HUES64 (cell line): ENCODE results near the gene TMOD2.
A peak's percentile ranks its signal among the peaks of the same experiment; 100 is the strongest.
"Not testable (repeated sequence)": the region's sequence is repeated elsewhere in the genome, so short reads cannot be mapped to it uniquely, and the experiment has no call there.

Source experiments
- H3K27ac ChIP-seq: 2 replicates; pipeline ENCODE4 v1.7.0; 2013; ENCODE audit warnings: low read depth, low read length, inconsistent platforms
- H3K27me3 ChIP-seq: 2 replicates; pipeline ENCODE4 v1.6.1; 2013; ENCODE audit warnings: mild to moderate bottlenecking, low read length; ENCODE audit not compliant: insufficient read depth
- H3K36me3 ChIP-seq: 2 replicates; pipeline ENCODE4 v1.6.1; 2013; ENCODE audit warnings: mild to moderate bottlenecking, low read length; ENCODE audit not compliant: insufficient read depth
- H3K4me1 ChIP-seq: 2 replicates; pipeline ENCODE4 v1.6.1; 2013; ENCODE audit warnings: mild to moderate bottlenecking, low read length, moderate library complexity; ENCODE audit not compliant: insufficient read depth
- H3K4me3 ChIP-seq: 2 replicates; pipeline ENCODE4 v1.5.1; 2013; ENCODE audit warnings: mild to moderate bottlenecking, low read length, moderate library complexity
- H3K9ac ChIP-seq: 2 replicates; pipeline ENCODE4 v1.6.1; 2013; ENCODE audit warnings: mild to moderate bottlenecking, low read depth, low read length
- H3K9me3 ChIP-seq: 2 replicates; pipeline ENCODE4 v1.6.1; 2013; ENCODE audit warnings: low read depth, low read length; ENCODE audit not compliant: insufficient read depth
- WGBS: fragments of 150-250, 120-280 bp; methylation state at CpG from one replicate; pipeline ENCODE4 v1.1.7; 2013; ENCODE audit warnings: missing lambda C conversion rate; 5-methylcytosine and 5-hydroxymethylcytosine counted together

The TMOD2 gene

GRCh38 chr15:51775967-51776816, 24.8 kb downstream of the TMOD2 start:
- Histone ChIP-seq H3K27me3 (no peaks in the 10 kb centered on the region), H3K27ac (no peak overlapping the region), H3K9ac (no peak overlapping the region), H3K36me3 (no peaks in the 10 kb centered on the region), H3K4me3 (no peak overlapping the region), H3K9me3 (no peaks in the 10 kb centered on the region), H3K4me1 (peaks cover 3% of the 10 kb centered on the region; the same call in 1 of the 2 replicates)
- 67% methylated on average over 11 of the region's 11 CpGs for whole genome bisulfite sequencing

DNA sequence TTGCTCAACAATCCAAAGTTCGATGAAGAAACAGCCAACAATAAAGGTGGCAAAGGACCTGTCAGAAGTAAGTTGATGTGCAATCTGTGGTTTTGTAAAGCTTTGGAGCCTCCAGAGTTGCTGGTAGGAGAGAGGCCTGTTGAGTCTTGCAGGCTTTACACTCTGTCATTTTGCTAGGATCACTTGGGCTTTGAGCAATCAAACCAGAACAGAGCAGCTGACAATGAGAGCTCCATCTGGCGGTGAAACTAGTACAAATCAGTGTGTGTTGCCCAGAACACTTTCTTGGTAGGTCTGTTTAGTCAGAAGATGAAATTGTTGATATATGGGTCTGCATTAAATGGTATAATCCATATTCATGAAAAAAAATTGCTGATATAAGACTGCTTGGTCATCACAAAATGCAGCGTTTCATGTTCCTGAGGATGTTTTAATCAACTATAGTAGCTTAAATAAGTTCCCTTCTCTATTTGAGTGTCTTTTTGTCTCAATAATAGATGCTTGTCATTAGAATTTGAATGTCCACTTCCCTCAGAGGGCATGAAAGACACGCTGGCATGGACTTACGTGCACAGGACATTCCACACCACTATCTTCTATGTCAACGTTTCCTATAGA, 25.7 kb downstream of the TMOD2 start:
- peaks cover 3% of the 10 kb centered on the region; the same call in 1 of the 2 replicates for H3K4me1 ChIP-seq
- no peak overlapping the region for H3K27ac ChIP-seq
- no peaks in the 10 kb centered on the region for H3K36me3 ChIP-seq
- WGBS = 43% methylated on average over 6 of the region's 6 CpGs
- no peak overlapping the region for H3K9ac ChIP-seq
- no peaks in the 10 kb centered on the region for H3K9me3 ChIP-seq
- no peak overlapping the region for H3K4me3 ChIP-seq
- H3K27me3 ChIP-seq = no peaks in the 10 kb centered on the region

DNA sequence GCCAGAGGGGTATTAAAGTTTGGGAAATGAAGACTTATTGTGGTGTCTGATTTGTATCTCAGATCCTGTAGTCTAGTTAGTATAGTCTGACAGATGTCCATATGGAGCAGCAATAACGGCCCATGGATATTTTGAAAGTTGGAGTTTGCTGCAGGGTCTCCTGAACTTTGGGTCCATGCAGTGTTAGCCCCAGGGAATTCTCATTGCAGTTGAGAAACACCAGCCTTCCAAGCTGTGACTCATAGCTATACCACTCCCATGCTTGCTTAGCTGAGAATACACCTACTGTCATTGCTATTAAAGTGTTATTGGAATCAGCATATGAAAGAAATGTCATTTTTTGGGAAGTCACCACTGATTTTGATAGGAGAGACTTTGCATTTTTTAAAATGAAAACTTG, 29.2 kb downstream of the TMOD2 start:
- H3K9me3 ChIP-seq = no peaks in the 10 kb centered on the region
- no peak overlapping the region for H3K9ac ChIP-seq
- 90% methylated on average over 1 of the region's 1 CpG for WGBS
- no peaks in the 10 kb centered on the region for H3K36me3 ChIP-seq
- no peak overlapping the region for H3K4me3 ChIP-seq
- H3K27ac ChIP-seq = no peak overlapping the region
- peaks cover 3% of the 10 kb centered on the region; the same call in 1 of the 2 replicates for H3K4me1 ChIP-seq
- no peaks in the 10 kb centered on the region for H3K27me3 ChIP-seq

DNA sequence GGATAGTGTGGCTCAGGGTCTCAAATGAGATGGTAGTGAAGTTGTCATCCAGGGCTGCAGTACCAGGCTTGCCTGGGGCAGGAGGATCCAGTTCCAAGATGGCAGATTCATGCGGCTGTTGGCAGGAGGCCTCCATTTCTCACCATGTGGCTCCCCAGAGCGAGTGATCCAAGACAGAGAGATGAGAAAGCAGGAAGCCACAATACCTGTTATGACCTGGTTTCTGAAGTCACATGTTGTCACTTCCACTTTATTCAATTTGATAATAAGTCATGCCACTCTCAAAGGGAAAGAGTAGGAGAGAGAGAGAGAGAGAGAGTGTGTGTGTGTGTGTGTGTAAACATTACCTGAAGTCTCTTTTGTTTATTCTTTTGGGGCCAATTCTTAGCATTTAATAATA, 30.1 kb downstream of the TMOD2 start:
- Histone ChIP-seq H3K36me3 (no peaks in the 10 kb centered on the region), H3K4me3 (no peak overlapping the region), H3K9ac (no peak overlapping the region), H3K4me1 (no peaks in the 10 kb centered on the region), H3K27me3 (no peaks in the 10 kb centered on the region), H3K27ac (no peak overlapping the region), H3K9me3 (no peaks in the 10 kb centered on the region)
- 45% methylated on average over 2 of the region's 2 CpGs for WGBS

DNA sequence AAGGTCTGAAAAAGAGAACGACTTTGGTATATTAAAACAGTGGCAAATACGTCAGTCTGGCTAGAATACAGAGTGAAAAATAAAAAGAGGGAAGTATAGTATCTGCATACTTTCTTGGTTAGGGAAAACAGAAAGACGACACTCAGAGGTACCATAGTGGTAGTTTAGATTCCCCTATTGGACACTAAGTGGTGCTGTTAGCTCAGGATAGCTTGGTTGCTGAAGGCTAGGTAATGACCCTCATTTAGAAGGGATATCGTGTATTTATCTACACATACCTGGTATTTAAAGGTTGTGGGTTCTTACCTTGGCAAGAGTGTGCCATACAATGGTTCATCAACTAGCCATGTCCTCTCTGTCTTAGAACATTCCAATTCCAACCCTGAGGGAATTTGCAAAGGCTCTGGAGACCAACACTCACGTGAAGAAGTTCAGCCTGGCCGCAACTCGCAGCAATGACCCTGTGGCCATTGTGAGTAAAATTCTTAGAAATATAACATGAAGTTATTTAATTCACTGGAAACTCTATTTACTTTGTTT, 31.0 kb downstream of the TMOD2 start:
- no peaks in the 10 kb centered on the region for H3K9me3 ChIP-seq

GRCh38 chr15:51783967-51784366, 32.6 kb downstream of the TMOD2 start:
- H3K4me3 ChIP-seq = no peak overlapping the region
- H3K9ac ChIP-seq = no peak overlapping the region
- peaks cover 4% of the 10 kb centered on the region; the same call in 1 of the 2 replicates for H3K4me1 ChIP-seq
- no peaks in the 10 kb centered on the region for H3K9me3 ChIP-seq
- no peaks in the 10 kb centered on the region for H3K27me3 ChIP-seq
- no peak overlapping the region for H3K27ac ChIP-seq
- no peaks in the 10 kb centered on the region for H3K36me3 ChIP-seq
- WGBS = 95% methylated on average over 3 of the region's 3 CpGs

More for the DNA sequence above, 31.0 kb downstream of the TMOD2 start:
- Histone ChIP-seq H3K4me3 (no peak overlapping the region), H3K9ac (no peak overlapping the region), H3K36me3 (no peaks in the 10 kb centered on the region), H3K27me3 (no peaks in the 10 kb centered on the region), H3K27ac (no peak overlapping the region), H3K4me1 (peaks cover 1% of the 10 kb centered on the region; the same call in 1 of the 2 replicates)
- 72% methylated on average over 6 of the region's 7 CpGs for WGBS

- not testable (repeated sequence) for H3K4me1 ChIP-seq, H3K27me3 ChIP-seq, H3K9me3 ChIP-seq, H3K36me3 ChIP-seq, H3K27ac ChIP-seq, H3K9ac ChIP-seq
- 52% methylated on average over 11 of the region's 11 CpGs for WGBS
- 0 out of 2 replicates have a peak overlapping the region, but pooled peaks have one; percentile 16 for H3K4me3 ChIP-seq
These were observed 35.7 kb downstream of the TMOD2 start for GRCh38 chr15:51787130-51787529.

DNA sequence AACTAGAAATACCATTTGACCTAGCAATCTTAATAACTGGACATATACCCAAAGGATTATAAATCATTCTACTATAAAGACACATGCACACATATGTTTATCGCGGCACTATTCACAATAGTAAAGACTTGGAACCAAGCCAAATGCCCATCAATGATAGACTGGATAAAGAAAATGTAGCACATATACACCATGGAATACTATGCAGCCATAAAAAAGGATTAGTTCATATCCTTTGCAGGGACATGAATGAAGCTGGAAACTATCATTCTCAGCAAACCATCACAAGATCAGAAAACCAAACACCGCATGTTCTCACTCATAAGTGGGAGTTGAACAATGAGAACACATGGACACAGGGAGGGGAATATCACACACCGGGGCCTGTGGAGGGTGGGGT, 41.1 kb downstream of the TMOD2 start:
- WGBS = 98% methylated on average over 4 of the region's 4 CpGs

DNA sequence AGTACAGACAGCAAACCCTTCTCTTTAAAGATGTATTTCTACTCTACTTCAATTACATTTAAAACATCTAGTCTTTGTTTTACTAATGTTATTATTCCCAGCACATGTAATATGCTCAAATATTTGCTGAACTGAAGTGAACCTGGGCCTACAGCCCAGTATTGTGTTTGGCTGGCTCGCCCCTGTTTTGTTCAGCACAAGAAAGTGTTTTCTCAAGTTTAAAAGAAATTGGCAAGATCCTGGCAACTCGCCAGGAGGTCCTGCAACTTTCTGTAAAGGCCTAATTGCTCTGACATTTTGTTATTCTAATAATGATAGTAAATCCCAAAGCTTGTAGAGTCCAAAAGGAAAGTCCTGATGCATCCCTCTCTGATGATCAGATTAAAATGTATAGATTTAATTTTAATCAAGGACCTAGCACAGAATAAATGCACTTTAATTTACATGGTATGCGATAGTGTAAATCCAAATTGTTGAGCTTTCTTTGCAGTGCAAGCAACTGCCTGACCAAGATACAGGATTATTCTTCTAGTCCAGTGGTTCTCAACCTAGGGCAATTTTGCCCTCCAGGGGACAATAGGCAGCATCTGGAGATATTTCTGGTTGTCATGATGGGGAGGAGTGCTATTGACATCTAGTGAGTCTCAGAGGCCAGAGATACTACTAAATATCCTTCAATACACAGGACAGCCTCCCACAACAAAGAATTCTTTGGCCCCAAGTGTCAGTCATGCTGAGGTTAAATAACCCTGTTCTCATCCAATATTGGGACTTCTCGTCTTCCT, 42.3 kb downstream of the TMOD2 start:
- Histone ChIP-seq H3K9ac (no peak overlapping the region), H3K36me3 (no peaks in the 10 kb centered on the region), H3K4me3 (no peak overlapping the region), H3K27ac (no peak overlapping the region), H3K27me3 (no peaks in the 10 kb centered on the region), H3K4me1 (peaks cover 3% of the 10 kb centered on the region; the same call in 1 of the 2 replicates), H3K9me3 (no peaks in the 10 kb centered on the region)
- WGBS = 89% methylated on average over 4 of the region's 4 CpGs

More for the DNA sequence above, 41.1 kb downstream of the TMOD2 start:
- not testable (repeated sequence) for H3K9ac ChIP-seq, H3K27ac ChIP-seq, H3K4me1 ChIP-seq, H3K27me3 ChIP-seq, H3K9me3 ChIP-seq, H3K36me3 ChIP-seq, H3K4me3 ChIP-seq

DNA sequence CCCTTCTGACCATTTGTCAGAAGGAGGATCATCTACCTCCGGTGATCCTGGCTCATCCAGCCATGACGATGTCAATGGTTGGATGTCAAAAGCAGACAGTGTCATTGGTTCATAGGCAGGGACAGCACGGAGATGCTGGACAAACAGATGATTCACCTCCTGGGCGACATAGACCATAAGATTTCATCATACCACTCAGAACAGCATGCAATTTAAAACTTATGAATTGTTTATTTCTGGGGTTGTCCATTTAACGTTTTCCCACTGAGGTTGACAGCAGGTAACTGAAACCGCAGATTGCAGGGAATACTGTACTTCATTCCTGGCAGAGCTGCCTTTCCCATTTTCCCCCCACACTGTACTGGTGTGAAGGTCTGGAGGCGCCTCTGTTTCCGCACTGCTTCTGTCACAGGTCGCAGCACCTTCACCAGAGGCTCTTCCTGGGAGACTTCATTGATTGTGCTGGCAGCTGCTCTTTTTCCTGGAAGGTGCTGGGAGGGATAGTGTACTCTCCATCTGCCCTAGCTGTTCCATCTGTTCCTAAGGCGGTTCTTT, 45.5 kb downstream of the TMOD2 start:
- Histone ChIP-seq H3K9me3 (no peaks in the 10 kb centered on the region), H3K4me1 (peaks cover 3% of the 10 kb centered on the region; the same call in 1 of the 2 replicates), H3K27ac (no peak overlapping the region), H3K36me3 (no peaks in the 10 kb centered on the region), H3K4me3 (no peak overlapping the region), H3K9ac (no peak overlapping the region), H3K27me3 (no peaks in the 10 kb centered on the region)
- 90% methylated on average over 10 of the region's 10 CpGs for WGBS
